Stimulated activated naive CD8-positive, alpha-beta T cell treated with anti-CD3 and anti-CD28 coated beads, Interleukin-15, amount 100 ng/mL, for 72 hours (primary cell): Measurements from ENCODE around the gene MICA.
A peak's percentile ranks its signal among the peaks of the same experiment; 100 is the strongest.
"Not testable (repeated sequence)": the region's sequence is repeated elsewhere in the genome, so short reads cannot be mapped to it uniquely, and the experiment has no call there.

Source experiments
- ATAC-seq: fragments of 150-1000 bp; cut with Tn5 transposase; 2 replicates; pipeline ENCODE4 v1.10.0; 2021; ENCODE audit warnings: mild to moderate bottlenecking, moderate library complexity
- DNase-seq, 2 donors: peaks; one replicate each; pipeline ENCODE4 v3.0.0; 2021 to 2022
- H3K27ac Mint-ChIP-seq, 2 donors: one replicate each; pipeline ENCODE4 v1.8.0; 2022; ENCODE audit warnings: mild to moderate bottlenecking in 2 of 2, mixed read lengths in 2 of 2, moderate library complexity in 2 of 2
- H3K27me3 Mint-ChIP-seq: one replicate; pipeline ENCODE4 v1.8.0; 2022; ENCODE audit warnings: mixed read lengths
- H3K4me1 Mint-ChIP-seq: one replicate; pipeline ENCODE4 v1.8.0; 2022; ENCODE audit warnings: mild to moderate bottlenecking, mixed read lengths
- H3K4me3 Mint-ChIP-seq, 2 donors: one replicate each; pipeline ENCODE4 v1.8.0; 2022; ENCODE audit warnings: mild to moderate bottlenecking in 2 of 2, mixed read lengths in 2 of 2, moderate library complexity in 1 of 2
- H3K9me3 Mint-ChIP-seq, 2 donors: one replicate each; pipeline ENCODE4 v1.8.0; 2022; ENCODE audit warnings: mixed read lengths in 2 of 2

MICA gene

GRCh38 chr6:31374118-31374517, 29.3 kb upstream of the MICA start:
- DNase-seq = peak in 1 of 2 donors; percentile 55
- Mint-ChIP-seq H3K27me3 (peaks cover 23% of the 10 kb centered on the region), H3K4me1 (peaks cover 11% of the 10 kb centered on the region)
- ATAC-seq, H3K9me3 Mint-ChIP-seq, H3K27ac Mint-ChIP-seq, H3K4me3 Mint-ChIP-seq: not testable (repeated sequence)

GRCh38 chr6:31375699-31376098, 27.7 kb upstream of the MICA start:
- ATAC-seq (no peak), DNase-seq (no peak)
- peaks cover 7 to 10% of the 10 kb centered on the region in 2 donors for H3K9me3 Mint-ChIP-seq
- peaks cover 11% of the 10 kb centered on the region for H3K4me1 Mint-ChIP-seq
- H3K4me3 Mint-ChIP-seq = no peak overlapping the region
- peaks cover 25% of the 10 kb centered on the region for H3K27me3 Mint-ChIP-seq
- no peak overlapping the region for H3K27ac Mint-ChIP-seq

GRCh38 chr6:31377029-31377428, 26.4 kb upstream of the MICA start:
- Mint-ChIP-seq H3K9me3 (peaks cover 4 to 5% of the 10 kb centered on the region in 2 donors), H3K27me3 (peaks cover 31% of the 10 kb centered on the region), H3K27ac (no peak overlapping the region), H3K4me3 (no peak overlapping the region), H3K4me1 (peaks cover 8% of the 10 kb centered on the region)
- ATAC-seq = no peak
- DNase-seq = no peak

GRCh38 chr6:31378062-31378720, 25.2 kb upstream of the MICA start:
- H3K27me3 Mint-ChIP-seq = peaks cover 35% of the 10 kb centered on the region
- H3K9me3 Mint-ChIP-seq = no peaks in the 10 kb centered on the region
- peaks cover 5% of the 10 kb centered on the region for H3K4me1 Mint-ChIP-seq
- H3K27ac Mint-ChIP-seq = no peak overlapping the region
- no peak for DNase-seq
- no peak overlapping the region for H3K4me3 Mint-ChIP-seq
- no peak for ATAC-seq

GRCh38 chr6:31378721-31379103, 24.7 kb upstream of the MICA start:
- Mint-ChIP-seq H3K9me3 (no peaks in the 10 kb centered on the region), H3K27ac (no peak overlapping the region), H3K4me3 (no peak overlapping the region), H3K27me3 (peaks cover 35% of the 10 kb centered on the region), H3K4me1 (peaks cover 2% of the 10 kb centered on the region)
- DNase-seq (no peak), ATAC-seq (no peak)

GRCh38 chr6:31379850-31380249, 23.5 kb upstream of the MICA start:
- Mint-ChIP-seq H3K4me3 (no peak overlapping the region), H3K4me1 (no peaks in the 10 kb centered on the region), H3K27ac (no peak overlapping the region), H3K9me3 (no peaks in the 10 kb centered on the region), H3K27me3 (peaks cover 35% of the 10 kb centered on the region)
- ATAC-seq (no peak), DNase-seq (no peak)

- ATAC-seq (no peak), DNase-seq (no peak)
- H3K4me3 Mint-ChIP-seq = no peak overlapping the region
- no peak overlapping the region for H3K27ac Mint-ChIP-seq
- no peaks in the 10 kb centered on the region for H3K4me1 Mint-ChIP-seq
- no peaks in the 10 kb centered on the region for H3K9me3 Mint-ChIP-seq
- peaks cover 35% of the 10 kb centered on the region for H3K27me3 Mint-ChIP-seq
These were observed 21.7 kb upstream of the MICA start for GRCh38 chr6:31381666-31382065.

- H3K4me1 Mint-ChIP-seq = no peaks in the 10 kb centered on the region
- H3K27me3 Mint-ChIP-seq = peaks cover 35% of the 10 kb centered on the region
- DNase-seq = no peak
These were observed 20.2 kb upstream of the MICA start for GRCh38 chr6:31383149-31383548.

GRCh38 chr6:31385041-31385440, 18.4 kb upstream of the MICA start:
- Mint-ChIP-seq H3K4me1 (no peaks in the 10 kb centered on the region), H3K4me3 (no peak overlapping the region), H3K27me3 (peaks cover 16% of the 10 kb centered on the region), H3K27ac (no peak overlapping the region), H3K9me3 (no peaks in the 10 kb centered on the region)
- ATAC-seq (no peak), DNase-seq (no peak)

More at GRCh38 chr6:31383149-31383548, 20.2 kb upstream of the MICA start:
- Mint-ChIP-seq H3K9me3 (no peaks in the 10 kb centered on the region), H3K27ac (no peak overlapping the region), H3K4me3 (no peak overlapping the region)
- peak; percentile 85 for ATAC-seq

GRCh38 chr6:31386099-31386498, 17.3 kb upstream of the MICA start:
- no peak for ATAC-seq
- Mint-ChIP-seq H3K9me3 (no peaks in the 10 kb centered on the region), H3K4me1 (peaks cover 6% of the 10 kb centered on the region), H3K4me3 (no peak overlapping the region), H3K27ac (no peak overlapping the region), H3K27me3 (peaks cover 10% of the 10 kb centered on the region)
- no peak for DNase-seq

GRCh38 chr6:31386977-31387376, 16.4 kb upstream of the MICA start:
- Mint-ChIP-seq H3K9me3 (no peaks in the 10 kb centered on the region), H3K4me1 (peaks cover 6% of the 10 kb centered on the region), H3K27ac (no peak overlapping the region), H3K4me3 (no peak overlapping the region), H3K27me3 (peaks cover 4% of the 10 kb centered on the region)
- no peak for ATAC-seq
- no peak for DNase-seq

- peak; percentile 28 for ATAC-seq
- H3K4me3 Mint-ChIP-seq, H3K27me3 Mint-ChIP-seq, H3K4me1 Mint-ChIP-seq, H3K27ac Mint-ChIP-seq, DNase-seq, H3K9me3 Mint-ChIP-seq: not testable (repeated sequence)
These were observed 14.2 kb upstream of the MICA start for GRCh38 chr6:31388916-31389801.

- H3K4me3 Mint-ChIP-seq, H3K4me1 Mint-ChIP-seq, H3K27ac Mint-ChIP-seq: not testable (repeated sequence)
These were observed 13.6 kb upstream of the MICA start for GRCh38 chr6:31389802-31390132.

GRCh38 chr6:31393932-31394331, 9.5 kb upstream of the MICA start:
- no peaks in the 10 kb centered on the region for H3K9me3 Mint-ChIP-seq
- peak overlapping the region in 1 of 2 donors; percentile 13 for H3K27ac Mint-ChIP-seq
- DNase-seq (no peak), ATAC-seq (no peak)
- no peaks in the 10 kb centered on the region for H3K27me3 Mint-ChIP-seq
- peaks cover 32% of the 10 kb centered on the region for H3K4me1 Mint-ChIP-seq
- no peak overlapping the region for H3K4me3 Mint-ChIP-seq

More at GRCh38 chr6:31389802-31390132, 13.6 kb upstream of the MICA start:
- peak; percentile 12 for ATAC-seq
- H3K9me3 Mint-ChIP-seq, H3K27me3 Mint-ChIP-seq, DNase-seq: not testable (repeated sequence)

GRCh38 chr6:31394381-31394780, 9.0 kb upstream of the MICA start:
- ATAC-seq (no peak), DNase-seq (no peak)
- no peaks in the 10 kb centered on the region for H3K9me3 Mint-ChIP-seq
- H3K4me3 Mint-ChIP-seq = no peak overlapping the region
- H3K27ac Mint-ChIP-seq = no peak overlapping the region
- H3K27me3 Mint-ChIP-seq = no peaks in the 10 kb centered on the region
- peaks cover 34% of the 10 kb centered on the region for H3K4me1 Mint-ChIP-seq

GRCh38 chr6:31395832-31396231, 7.6 kb upstream of the MICA start:
- Mint-ChIP-seq H3K4me3 (peak overlapping the region in 1 of 2 donors; percentile 17), H3K4me1 (peaks cover 34% of the 10 kb centered on the region)

More at GRCh38 chr6:31395832-31396231, 7.6 kb upstream of the MICA start:
- Mint-ChIP-seq H3K27ac (peak overlapping the region; percentile 68 to 96), H3K27me3 (no peaks in the 10 kb centered on the region), H3K9me3 (no peaks in the 10 kb centered on the region)
- no peak for DNase-seq
- ATAC-seq = no peak
